Spleen (tissue), 11 donors: ENCODE results near the gene CALHM5. TPM values are rescaled to one million over a fixed set of nuclear protein-coding genes. Genes with fewer than 3 reads are reported as not detected.

Experiments used
- DNase-seq: peaks from one replicate; pipeline ENCODE4 v3.0.0-alpha.2; 2020
- H3K27ac ChIP-seq, 8 donors: fragments of 200-600 bp; sonication (generic) in 7 of 8; 1 replicate in 4 of 8; 2 replicates in 4 of 8; pipeline versions ENCODE4 v1.5.0 to v1.8.0; 2016 to 2021; ENCODE audit warnings: inconsistent platforms in 4 of 8, mild to moderate bottlenecking in 4 of 8, moderate library complexity in 1 of 8
- H3K27me3 ChIP-seq, 7 donors: fragments of 200-600 bp; sonication (generic) in 6 of 7; replicated peaks in 1 of 7; 1 replicate in 4 of 7; 2 replicates in 3 of 7; pipeline versions ENCODE4 v1.5.0 to v1.8.0; 2016 to 2021; ENCODE audit warnings: inconsistent platforms in 3 of 7, mild to moderate bottlenecking in 1 of 7
- H3K36me3 ChIP-seq, 6 donors: fragments of 200-600 bp; sonication (generic) in 5 of 6; 1 replicate in 4 of 6; 2 replicates in 2 of 6; pipeline versions ENCODE4 v1.5.0 to v1.8.0; 2016 to 2021; ENCODE audit warnings: inconsistent platforms in 2 of 6
- H3K4me1 ChIP-seq, 6 donors: fragments of 200-600 bp; sonication (generic) in 5 of 6; 1 replicate in 3 of 6; 2 replicates in 3 of 6; pipeline versions ENCODE4 v1.5.0 to v1.8.0; 2016 to 2021; ENCODE audit warnings: inconsistent platforms in 3 of 6
- H3K4me3 ChIP-seq, 8 donors: fragments of 200-600 bp; sonication (generic) in 7 of 8; 1 replicate in 4 of 8; 2 replicates in 4 of 8; pipeline versions ENCODE4 v1.5.0 to v1.8.0; 2016 to 2021; ENCODE audit warnings: inconsistent platforms in 4 of 8, mild to moderate bottlenecking in 4 of 8, moderate library complexity in 2 of 8
- H3K9me3 ChIP-seq, 8 donors: fragments of 200-600 bp; sonication (generic) in 7 of 8; 1 replicate in 4 of 8; 2 replicates in 4 of 8; pipeline versions ENCODE4 v1.5.0 to v1.8.0; 2016 to 2021; ENCODE audit warnings: inconsistent platforms in 4 of 8
- POLR2A ChIP-seq, 3 donors: fragments of 450-650 bp; IDR thresholded peaks; one replicate each; pipeline ENCODE4 v1.5.1; 2017; ENCODE audit warnings: antibody characterized with exemption in 3 of 3, mild to moderate bottlenecking in 1 of 3
- POLR2AphosphoS5 ChIP-seq, 3 donors: sonication (generic); formaldehyde crosslinking; IDR thresholded peaks; one replicate each; pipeline ENCODE4 v1.5.1; 2017; ENCODE audit warnings: antibody characterized with exemption in 3 of 3
- WGBS, 5 donors: extraction: QIAGEN DNeasy Blood & Tissue Kit in 3 of 5; methylation state at CpG; one replicate each; pipeline versions ENCODE4 v1.1.5 to v1.1.7; 2013 to 2018; 5-methylcytosine and 5-hydroxymethylcytosine counted together
- intact Hi-C: fragments of 100-400 bp; cut with DNase I; formaldehyde crosslinking; loops from one replicate; pipeline ENCODE4 v1.15.0; 2023; ENCODE audit warnings: low total_unique reads
- polyA plus RNA-seq, 3 donors: library from polyadenylated mRNA; stranded (reverse); fragments of 200-250 nt; gene quantifications; one replicate each; pipeline ENCODE4 v1.2.1, GENCODE V29; 2013
- total RNA-seq, 7 donors: library from RNA; depleted of rRNA in 3 of 7; stranded (reverse); fragments of >200 nt in 3 of 7; fragmentation: NEBNext Ultra II Directional in 4 of 7; extraction: Animal tissue kit (Norgen Biotek cat#: 25700) in 4 of 7; gene quantifications; one replicate each; pipeline versions ENCODE4 v1.1.0 to v1.2.1, GENCODE V29; 2016 to 2021
- TF ChIP-seq, protein P1 (sequence below), 11 experiments: fragments of 200-600 bp in 7 of 11; fragments of 450-650 bp in 4 of 11; sonication (generic) in 4 of 11; IDR thresholded peaks in 8 of 11; conservative IDR thresholded peaks in 3 of 11; 1 replicate in 7 of 11; 2 replicates in 4 of 11; pipeline versions ENCODE4 v1.4.0 to v1.8.0; 2016 to 2021; ENCODE audit warnings: antibody characterized with exemption in 11 of 11, inconsistent platforms in 4 of 11, mild to moderate bottlenecking in 1 of 11
- donor health status: healthy with polysubstance abuse.
- donor health status: DM: no; HTN: no; CAD: no; lungs with moderate emphysema.
- donor health status: DM: no; HTN: no; CAD: no.
- donor health status: Bipolar disorder and iron deficiency.
- donor health status: healthy.
- donor health status: DM: no; HTN: no; CAD: no.
- donor health status: DM: yes; HTN: yes; CAD: no.

The CALHM5 gene
- total and polyA plus RNA-seq, 10 donors, result 0.24 to 2.6 (median 2.1) TPM

DNA sequence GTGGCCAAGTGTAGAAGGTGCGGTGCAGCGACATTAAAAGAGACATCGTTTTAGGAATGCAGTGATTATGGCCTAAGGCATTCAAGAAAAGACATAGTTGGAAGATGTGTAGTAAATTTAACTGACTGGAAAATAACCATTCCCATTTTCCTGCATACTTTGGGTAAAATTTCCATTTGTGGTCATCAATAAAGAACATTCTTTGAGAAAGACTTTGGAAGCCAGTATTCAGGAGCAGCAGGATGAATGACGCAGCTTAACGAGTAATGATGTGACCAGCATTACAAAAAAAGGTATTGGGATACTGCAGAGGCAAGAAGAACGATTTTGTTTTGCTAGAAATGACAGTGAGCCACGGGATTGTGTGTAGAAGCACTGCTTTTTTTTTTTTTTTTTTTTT is 52.9 kb downstream of the CALHM5 start:
- intact Hi-C loops, result no loop called here
- DNase-seq, result no peak
- WGBS, 5 donors, result 80 to 94% (median 86%) methylated on average over 7 of the region's 7 CpGs
- Histone ChIP-seq H3K4me1 (peaks cover 0 to 23% (median 14%) of the 10 kb centered on the region in 6 donors), H3K27ac (no peak overlapping the region), H3K9me3 (no peaks in the 10 kb centered on the region), H3K36me3 (no peaks in the 10 kb centered on the region), H3K27me3 (peaks cover 0 to 20% (median 0%) of the 10 kb centered on the region in 7 donors), H3K4me3 (no peak overlapping the region)
- TF ChIP-seq POLR2A (IDR thresholded peaks at IDR 0.05) (no peak), POLR2AphosphoS5 (IDR thresholded peaks at IDR 0.05) (no peak)
- TF ChIP-seq, protein P1, sequence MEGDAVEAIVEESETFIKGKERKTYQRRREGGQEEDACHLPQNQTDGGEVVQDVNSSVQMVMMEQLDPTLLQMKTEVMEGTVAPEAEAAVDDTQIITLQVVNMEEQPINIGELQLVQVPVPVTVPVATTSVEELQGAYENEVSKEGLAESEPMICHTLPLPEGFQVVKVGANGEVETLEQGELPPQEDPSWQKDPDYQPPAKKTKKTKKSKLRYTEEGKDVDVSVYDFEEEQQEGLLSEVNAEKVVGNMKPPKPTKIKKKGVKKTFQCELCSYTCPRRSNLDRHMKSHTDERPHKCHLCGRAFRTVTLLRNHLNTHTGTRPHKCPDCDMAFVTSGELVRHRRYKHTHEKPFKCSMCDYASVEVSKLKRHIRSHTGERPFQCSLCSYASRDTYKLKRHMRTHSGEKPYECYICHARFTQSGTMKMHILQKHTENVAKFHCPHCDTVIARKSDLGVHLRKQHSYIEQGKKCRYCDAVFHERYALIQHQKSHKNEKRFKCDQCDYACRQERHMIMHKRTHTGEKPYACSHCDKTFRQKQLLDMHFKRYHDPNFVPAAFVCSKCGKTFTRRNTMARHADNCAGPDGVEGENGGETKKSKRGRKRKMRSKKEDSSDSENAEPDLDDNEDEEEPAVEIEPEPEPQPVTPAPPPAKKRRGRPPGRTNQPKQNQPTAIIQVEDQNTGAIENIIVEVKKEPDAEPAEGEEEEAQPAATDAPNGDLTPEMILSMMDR (IDR thresholded peaks at IDR 0.05 in 8 of 11, conservative IDR thresholded peaks at IDR 0.05 in 3 of 11), result no peak

DNA sequence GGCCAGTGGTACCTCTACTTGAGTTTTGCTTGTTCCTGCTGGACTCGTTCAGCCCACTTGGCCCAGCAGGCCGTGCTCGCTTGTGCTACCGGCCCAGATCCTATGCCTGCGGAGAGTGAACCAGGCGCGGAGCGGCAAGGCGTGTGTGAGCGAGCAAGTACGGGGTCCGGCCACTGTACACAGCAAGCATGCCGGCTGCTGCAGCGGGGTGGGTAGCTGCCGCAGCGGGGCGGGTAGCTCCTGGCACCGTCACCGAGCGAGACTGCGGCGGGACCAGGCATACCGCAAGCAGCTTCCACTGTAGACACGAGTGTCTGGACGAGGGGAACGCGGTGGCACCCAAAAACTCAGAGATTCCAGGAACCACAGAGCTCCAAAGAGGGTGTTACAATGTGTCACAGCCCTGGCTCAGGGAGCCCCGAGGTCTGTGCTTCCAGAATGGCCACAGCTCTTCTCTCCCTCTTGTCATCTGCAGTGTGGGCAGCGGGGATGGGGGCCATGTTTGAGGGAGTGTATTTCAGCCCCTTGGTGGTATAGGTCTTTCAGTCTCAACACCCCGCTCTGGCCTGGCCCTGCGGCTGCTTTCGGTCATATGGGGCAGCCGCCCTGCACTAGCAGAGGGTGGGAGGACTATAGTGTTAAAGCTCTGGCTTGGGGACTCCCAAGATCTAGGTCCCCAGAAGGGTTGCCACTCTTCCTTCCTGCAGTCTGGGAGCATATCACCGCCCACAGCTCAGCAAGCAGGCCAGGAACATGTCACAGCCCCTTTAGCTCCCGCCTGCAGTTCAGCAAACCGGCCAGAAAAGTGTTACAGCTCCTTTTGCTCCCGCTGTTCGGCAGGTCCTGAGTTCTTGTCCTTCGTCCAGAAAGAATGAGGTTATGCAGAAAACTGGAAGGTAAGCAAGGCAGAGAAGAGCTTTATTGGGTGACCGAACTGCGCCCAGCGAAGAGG is 53.8 kb downstream of the CALHM5 start:
- DNase-seq, result peak; percentile 82

DNA sequence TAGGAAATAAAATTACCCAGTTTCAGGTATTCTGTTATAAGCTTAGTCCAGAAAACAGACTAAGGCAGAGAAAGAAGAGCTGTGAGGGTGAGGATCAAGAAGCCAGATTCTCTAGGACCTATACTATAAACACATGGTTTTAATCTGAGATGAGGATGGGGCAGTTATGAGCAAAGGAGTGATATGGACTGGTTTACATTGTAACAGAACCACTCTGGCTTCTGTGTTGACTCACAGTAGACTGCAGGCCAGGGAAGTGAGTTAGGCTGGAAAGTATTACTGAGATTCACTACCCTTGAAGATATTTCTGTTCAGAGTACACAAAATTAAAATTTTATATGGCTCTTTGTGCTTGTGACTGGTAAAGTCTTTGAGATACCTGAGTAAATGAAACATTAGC is 56.7 kb downstream of the CALHM5 start:
- Histone ChIP-seq H3K4me1 (peaks cover 12 to 45% (median 36%) of the 10 kb centered on the region in 6 donors), H3K27ac (no peak overlapping the region), H3K4me3 (no peak overlapping the region), H3K27me3 (peaks cover 0 to 16% (median 0%) of the 10 kb centered on the region in 7 donors), H3K9me3 (no peaks in the 10 kb centered on the region), H3K36me3 (no peaks in the 10 kb centered on the region)
- intact Hi-C loops, result no loop called here
- DNase-seq, result no peak
- no peak for TF ChIP-seq POLR2A (IDR thresholded peaks at IDR 0.05)

More for the DNA sequence above, 53.8 kb downstream of the CALHM5 start:
- Histone ChIP-seq H3K9me3 (no peaks in the 10 kb centered on the region), H3K27me3 (peaks cover 0 to 20% (median 0%) of the 10 kb centered on the region in 7 donors), H3K27ac (no peak overlapping the region), H3K4me3 (peak overlapping the region in 4 of 8 donors; percentile 8 to 52 (median 18)), H3K4me1 (peaks cover 7 to 32% (median 23%) of the 10 kb centered on the region in 6 donors), H3K36me3 (no peaks in the 10 kb centered on the region)
- 48 to 64% (median 58%) methylated on average over 39 to 42 of the region's 42 CpGs for WGBS, 5 donors
- TF ChIP-seq POLR2AphosphoS5 (IDR thresholded peaks at IDR 0.05) (peak in 2 of 3 donors; percentile 9 to 29), POLR2A (IDR thresholded peaks at IDR 0.05) (no peak)
- intact Hi-C loops, result no loop called here

DNA sequence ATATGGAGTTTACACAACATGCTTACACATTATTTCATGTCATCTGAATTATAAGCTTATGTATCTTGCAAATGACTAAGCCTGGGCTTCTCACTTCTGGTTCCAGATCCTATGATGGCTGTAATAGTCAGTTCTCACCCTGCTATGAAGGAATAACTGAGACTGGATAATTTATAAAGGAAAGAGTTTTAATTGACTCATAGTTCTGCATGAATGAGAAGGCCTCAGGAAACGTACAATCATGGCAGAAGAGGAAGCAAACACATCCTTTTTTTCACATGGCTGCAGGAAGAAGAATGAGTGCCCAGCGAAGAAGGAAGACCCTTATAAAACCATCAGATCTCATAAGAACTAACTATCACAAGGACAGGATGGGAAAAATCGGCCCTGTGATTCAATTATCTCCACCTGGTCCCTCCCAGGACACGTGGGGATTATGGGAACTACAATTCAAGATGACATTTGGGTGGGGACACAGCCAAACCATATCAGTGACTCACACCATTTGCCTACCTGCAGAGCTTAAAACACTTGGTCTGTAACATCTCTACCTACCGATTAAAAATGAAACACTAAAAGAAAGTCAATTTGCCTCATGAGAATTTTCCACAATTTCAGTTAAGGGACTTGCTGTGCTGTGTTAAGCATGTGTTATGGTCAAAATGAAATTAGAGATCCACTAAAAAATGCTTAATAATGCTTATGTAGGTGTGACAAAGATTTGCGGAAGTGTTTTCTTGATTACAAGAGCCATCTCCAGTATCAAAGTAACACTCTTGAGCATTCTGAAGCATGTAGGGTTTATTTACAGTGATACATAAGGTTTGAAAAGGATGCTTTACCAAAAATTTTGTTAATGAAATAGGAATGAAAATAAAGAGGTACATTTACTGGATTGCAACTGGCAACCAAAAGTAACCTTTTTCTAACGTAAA is 57.6 kb downstream of the CALHM5 start:
- peaks cover 15 to 55% (median 45%) of the 10 kb centered on the region in 6 donors for H3K4me1 ChIP-seq
- H3K9me3 ChIP-seq, result no peaks in the 10 kb centered on the region
- H3K27me3 ChIP-seq, result peaks cover 0 to 10% (median 0%) of the 10 kb centered on the region in 7 donors
- WGBS, 5 donors, result 48 to 52% (median 51%) methylated on average over 7 of the region's 7 CpGs
- peaks cover 0 to 3% (median under 1%) of the 10 kb centered on the region in 6 donors for H3K36me3 ChIP-seq
- no peak overlapping the region for H3K4me3 ChIP-seq
- DNase-seq, result no peak
- TF ChIP-seq POLR2A (IDR thresholded peaks at IDR 0.05), result no peak
- TF ChIP-seq, protein P1 (IDR thresholded peaks at IDR 0.05 in 8 of 11, conservative IDR thresholded peaks at IDR 0.05 in 3 of 11), result no peak
- no peak for TF ChIP-seq POLR2AphosphoS5 (IDR thresholded peaks at IDR 0.05)
- H3K27ac ChIP-seq, result peak overlapping the region in 3 of 8 donors; percentile 26 to 40 (median 29)
- intact Hi-C loops, result no loop called here
